B cell (primary cell): ENCODE results near the gene ANKRD11. TPM values are rescaled to one million over a fixed set of nuclear protein-coding genes. Genes with fewer than 3 reads are reported as not detected.
A peak's percentile ranks its signal among the peaks of the same experiment; 100 is the strongest.

Experiments used
- ATAC-seq: fragments of 200-7000 bp; cut with Tn5 transposase; one replicate; pipeline ENCODE4 v1.10.0; 2021; ENCODE audit warnings: low read depth, mild to moderate bottlenecking, moderate number of reproducible peaks, moderate library complexity
- CTCF ChIA-PET: fragments of 350-600 bp; sonication (Branson Sonifier 250); formaldehyde crosslinking; loops from one replicate; lab custom pipeline; 2021; ENCODE audit warnings: antibody characterized with exemption, inconsistent platforms; lab: Charles Lee
- POLR2A ChIA-PET: fragments of 350-600 bp; sonication (Branson Sonifier 250); formaldehyde crosslinking; loops from one replicate; lab custom pipeline; 2021; ENCODE audit warnings: antibody characterized with exemption; lab: Charles Lee
- DNase-seq: peaks from one replicate; pipeline ENCODE4 v3.0.0; 2013
- H2AFZ ChIP-seq: 2 replicates; pipeline ENCODE4 v1.6.1; 2012; ENCODE audit warnings: mild to moderate bottlenecking, low read depth, low read length; ENCODE audit not compliant: insufficient read depth, poor library complexity, severe bottlenecking
- H3K27ac ChIP-seq, 2 donors: 1 replicate in 1 of 2; 2 replicates in 1 of 2; pipeline ENCODE4 v1.5.1; 2012 to 2013; ENCODE audit warnings: low read length in 2 of 2, mild to moderate bottlenecking in 2 of 2, moderate library complexity in 1 of 2
- H3K27me3 ChIP-seq, 4 experiments: fragments of 200-600 bp in 1 of 4; sonication (generic) in 1 of 4; replicated peaks in 1 of 4; 1 replicate in 2 of 4; 2 replicates in 2 of 4; pipeline versions ENCODE4 v1.6.1 to v1.7.0; 2013 to 2016; ENCODE audit warnings: low read length in 3 of 4, mild to moderate bottlenecking in 2 of 4, mixed read lengths in 1 of 4, moderate library complexity in 1 of 4; ENCODE audit not compliant: insufficient read depth in 4 of 4, control insufficient read depth in 3 of 4; ENCODE audit errors: control extremely low read depth in 1 of 4
- H3K36me3 ChIP-seq, 2 experiments: replicated peaks in 1 of 2; 1 replicate in 1 of 2; 2 replicates in 1 of 2; pipeline versions ENCODE4 v1.6.1 to v1.7.1; 2013; ENCODE audit warnings: low read length in 1 of 2; ENCODE audit not compliant: insufficient read depth in 2 of 2, control insufficient read depth in 1 of 2; ENCODE audit errors: control extremely low read depth in 1 of 2, extremely low read depth in 1 of 2
- H3K4me1 ChIP-seq, 2 donors: fragments of 200-600 bp in 1 of 2; sonication (generic) in 1 of 2; 1 replicate in 1 of 2; 2 replicates in 1 of 2; pipeline versions ENCODE4 v1.5.1 to v1.6.1; 2013 to 2017; ENCODE audit warnings: low read length in 2 of 2; ENCODE audit not compliant: control insufficient read depth in 2 of 2, insufficient read depth in 2 of 2
- H3K4me2 ChIP-seq: replicated peaks from 2 replicates; pipeline ENCODE3; 2012; ENCODE audit warnings: mild to moderate bottlenecking, low read depth, low read length; ENCODE audit not compliant: poor library complexity, severe bottlenecking
- H3K4me3 ChIP-seq, 5 experiments: fragments of 200-600 bp in 1 of 5; sonication (generic) in 1 of 5; 1 replicate in 3 of 5; 2 replicates in 2 of 5; pipeline versions ENCODE4 v1.5.1 to v1.7.0; 2011 to 2016; ENCODE audit warnings: low read length in 4 of 5, mild to moderate bottlenecking in 4 of 5, low read depth in 2 of 5, control low read depth in 1 of 5, moderate library complexity in 1 of 5; ENCODE audit not compliant: insufficient read depth in 1 of 5; ENCODE audit errors: control extremely low read depth in 1 of 5, extremely low read depth in 1 of 5
- H3K79me2 ChIP-seq: fragments of 200-600 bp; sonication (generic); one replicate; pipeline ENCODE4 v1.6.0; 2016; ENCODE audit warnings: low read length; ENCODE audit not compliant: control insufficient read depth, insufficient read depth
- H3K9ac ChIP-seq: fragments of 200-600 bp; sonication (generic); 2 replicates; pipeline ENCODE4 v1.6.1; 2017; ENCODE audit warnings: mild to moderate bottlenecking, low read length, moderate library complexity
- H3K9me3 ChIP-seq, 3 donors: one replicate each; pipeline versions ENCODE4 v1.6.1 to v1.7.1; 2013; ENCODE audit warnings: low read length in 2 of 3; ENCODE audit not compliant: control insufficient read depth in 2 of 3, insufficient read depth in 1 of 3; ENCODE audit errors: control extremely low read depth in 1 of 3
- H4K20me1 ChIP-seq: 2 replicates; pipeline ENCODE4 v1.6.0; 2012; ENCODE audit warnings: mild to moderate bottlenecking, low read length; ENCODE audit not compliant: insufficient read depth, control insufficient read depth, poor library complexity, severe bottlenecking
- H3K27ac Mint-ChIP-seq: one replicate; pipeline ENCODE4 v1.8.0; 2021; ENCODE audit warnings: mixed read lengths
- H3K27me3 Mint-ChIP-seq: one replicate; pipeline ENCODE4 v1.8.0; 2021; ENCODE audit warnings: mixed read lengths
- H3K4me1 Mint-ChIP-seq: one replicate; pipeline ENCODE4 v1.8.0; 2021; ENCODE audit warnings: mixed read lengths
- H3K4me3 Mint-ChIP-seq: one replicate; pipeline ENCODE4 v1.8.0; 2021; ENCODE audit warnings: mixed read lengths
- H3K9me3 Mint-ChIP-seq: one replicate; pipeline ENCODE4 v1.8.0; 2022; ENCODE audit warnings: mixed read lengths; ENCODE audit not compliant: insufficient read depth
- EZH2 ChIP-seq: IDR thresholded peaks from 2 replicates; pipeline ENCODE4 v1.6.1; 2012; ENCODE audit warnings: borderline replicate concordance, low read depth, mild to moderate bottlenecking, moderate library complexity, low read length; ENCODE audit not compliant: insufficient read depth, poor library complexity, severe bottlenecking
- WGBS: methylation state at CpG from one replicate; pipeline ENCODE4 v1.1.5; 2013; ENCODE audit warnings: missing lambda C conversion rate; ENCODE audit not compliant: insufficient coverage; 5-methylcytosine and 5-hydroxymethylcytosine counted together
- intact Hi-C: fragments of 100-400 bp; cut with micrococcal nuclease; formaldehyde crosslinking; loops from one replicate; pipeline ENCODE4 v1.10.0; 2022
- polyA plus RNA-seq: library from polyadenylated mRNA; depleted of rRNA; stranded (reverse); fragments of >200 nt; gene quantifications from 2 replicates; pipeline ENCODE4 v1.2.3, GENCODE V29; 2012
- total RNA-seq, 2 donors: library from RNA; stranded (reverse); fragments of 120-200 nt in 1 of 2; gene quantifications; 1 replicate in 1 of 2; 2 replicates in 1 of 2; pipeline versions ENCODE4 v1.2.3 to v1.2.4, GENCODE V29; 2013 to 2022
- TF ChIP-seq, protein P1 (sequence below): fragments of 200-600 bp; IDR thresholded peaks from one replicate; pipeline ENCODE4 v1.8.0; 2022; ENCODE audit warnings: antibody characterized with exemption, mild to moderate bottlenecking

The ANKRD11 gene
- total and polyA plus RNA-seq, 2 donors (not counting 1 experiment from before 2014, with no cell fraction given), result 67.9 to 314 TPM

DNA sequence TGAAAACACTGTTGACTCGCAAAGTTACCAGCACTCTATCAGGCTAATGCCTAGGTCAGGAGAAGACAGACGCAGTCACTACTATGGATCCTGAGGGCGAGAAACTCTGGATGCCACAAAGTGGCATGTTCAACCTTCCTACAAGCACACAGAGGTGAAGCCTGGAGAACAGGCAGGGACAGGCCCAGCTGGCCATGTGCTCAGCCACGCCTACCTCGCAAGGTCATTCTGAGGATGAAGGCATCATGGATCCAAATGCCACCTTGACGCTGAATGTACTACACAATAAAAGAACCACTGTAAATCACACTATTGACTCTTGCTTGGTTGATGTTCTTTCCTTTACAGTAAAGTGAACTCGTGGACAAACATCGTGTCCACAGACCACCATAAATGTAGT lies 85.8 kb downstream of the ANKRD11 start:
- ChIA-PET POLR2A (no interaction called here), CTCF (interaction anchor here (0.5 kb wide), 1 partner anchor 72 kb away, joined by 3 read pairs; no protein-coding TSS in a partner anchor)
- H3K4me3 ChIP-seq, result no peak overlapping the region
- no peaks in the 10 kb centered on the region for H3K27me3 ChIP-seq
- 100% methylated on average over 6 of the region's 8 CpGs for WGBS
- Mint-ChIP-seq H3K27ac (peak overlapping the region; percentile 28), H3K9me3 (no peaks in the 10 kb centered on the region), H3K27me3 (no peaks in the 10 kb centered on the region), H3K4me1 (peaks cover 78% of the 10 kb centered on the region), H3K4me3 (no peak overlapping the region)
- H3K9ac ChIP-seq, result no peak overlapping the region
- H4K20me1 ChIP-seq, result peaks cover 90% of the 10 kb centered on the region
- ATAC-seq (no peak), DNase-seq (no peak)
- H2AFZ ChIP-seq, result no peak overlapping the region
- H3K79me2 ChIP-seq, result peaks cover 95% of the 10 kb centered on the region
- H3K4me2 ChIP-seq, result peak overlapping the region; percentile 55
- H3K4me1 ChIP-seq, result peaks cover 52 to 61% of the 10 kb centered on the region in 2 donors
- peaks cover 0 to 10% of the 10 kb centered on the region in 2 experiments for H3K36me3 ChIP-seq
- no peaks in the 10 kb centered on the region for H3K9me3 ChIP-seq
- no peak overlapping the region for H3K27ac ChIP-seq
- intact Hi-C loops, result no loop called here
- no peak for TF ChIP-seq EZH2
- TF ChIP-seq, protein P1, sequence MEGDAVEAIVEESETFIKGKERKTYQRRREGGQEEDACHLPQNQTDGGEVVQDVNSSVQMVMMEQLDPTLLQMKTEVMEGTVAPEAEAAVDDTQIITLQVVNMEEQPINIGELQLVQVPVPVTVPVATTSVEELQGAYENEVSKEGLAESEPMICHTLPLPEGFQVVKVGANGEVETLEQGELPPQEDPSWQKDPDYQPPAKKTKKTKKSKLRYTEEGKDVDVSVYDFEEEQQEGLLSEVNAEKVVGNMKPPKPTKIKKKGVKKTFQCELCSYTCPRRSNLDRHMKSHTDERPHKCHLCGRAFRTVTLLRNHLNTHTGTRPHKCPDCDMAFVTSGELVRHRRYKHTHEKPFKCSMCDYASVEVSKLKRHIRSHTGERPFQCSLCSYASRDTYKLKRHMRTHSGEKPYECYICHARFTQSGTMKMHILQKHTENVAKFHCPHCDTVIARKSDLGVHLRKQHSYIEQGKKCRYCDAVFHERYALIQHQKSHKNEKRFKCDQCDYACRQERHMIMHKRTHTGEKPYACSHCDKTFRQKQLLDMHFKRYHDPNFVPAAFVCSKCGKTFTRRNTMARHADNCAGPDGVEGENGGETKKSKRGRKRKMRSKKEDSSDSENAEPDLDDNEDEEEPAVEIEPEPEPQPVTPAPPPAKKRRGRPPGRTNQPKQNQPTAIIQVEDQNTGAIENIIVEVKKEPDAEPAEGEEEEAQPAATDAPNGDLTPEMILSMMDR, result no peak

DNA sequence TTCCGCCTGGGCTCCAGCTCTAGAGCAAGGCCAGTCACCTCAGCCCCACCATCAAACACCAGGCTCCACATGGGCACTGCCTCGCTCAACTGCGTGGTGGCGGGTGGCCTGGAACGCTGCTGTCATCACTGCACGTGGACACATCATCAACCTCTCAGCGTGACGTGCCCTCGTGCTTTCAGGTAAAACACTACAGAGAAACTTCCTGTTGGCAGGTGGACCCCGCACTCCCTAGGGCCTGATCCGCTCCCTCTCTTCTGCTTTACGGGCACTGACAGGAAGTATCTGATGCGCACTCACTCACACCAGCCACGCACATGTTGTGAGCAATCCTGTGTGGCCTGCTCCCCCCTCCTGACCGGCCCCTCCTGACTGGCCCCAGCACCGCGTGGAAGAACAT lies 87.4 kb downstream of the ANKRD11 start:
- Histone ChIP-seq H3K9ac (no peak overlapping the region), H3K4me2 (peak overlapping the region; percentile 55), H3K36me3 (peaks cover 0 to 15% of the 10 kb centered on the region in 2 experiments), H3K4me1 (peaks cover 36 to 45% of the 10 kb centered on the region in 2 donors), H3K27me3 (no peaks in the 10 kb centered on the region), H3K79me2 (peaks cover 95% of the 10 kb centered on the region), H4K20me1 (peaks cover 90% of the 10 kb centered on the region), H3K9me3 (no peaks in the 10 kb centered on the region), H3K27ac (peak overlapping the region in 1 of 2 donors; percentile 62), H2AFZ (no peak overlapping the region), H3K4me3 (no peak overlapping the region)
- H3K4me3 Mint-ChIP-seq, result peak overlapping the region; percentile 42
- TF ChIP-seq, protein P1, result no peak
- TF ChIP-seq EZH2, result no peak
- ATAC-seq (peak; percentile 76), DNase-seq (peak; percentile 79)
- ChIA-PET POLR2A (no interaction called here), CTCF (interaction anchor here (0.8 kb wide), 1 partner anchor 13 kb away, joined by 3 read pairs; no protein-coding TSS in a partner anchor)
- H3K9me3 Mint-ChIP-seq, result no peaks in the 10 kb centered on the region
- 48% methylated on average over 16 of the region's 17 CpGs for WGBS
- intact Hi-C loops, result no loop called here
- H3K27ac Mint-ChIP-seq, result peak overlapping the region; percentile 66
- H3K4me1 Mint-ChIP-seq, result peaks cover 71% of the 10 kb centered on the region
- H3K27me3 Mint-ChIP-seq, result no peaks in the 10 kb centered on the region
